Measurements from ENCODE around the gene LRRC7. TPM values are rescaled to one million over a fixed set of nuclear protein-coding genes. Genes with fewer than 3 reads are reported as not detected.

The LRRC7 gene
- total RNA-seq, 1 experiment from 2014 or later, result not detected

DNA sequence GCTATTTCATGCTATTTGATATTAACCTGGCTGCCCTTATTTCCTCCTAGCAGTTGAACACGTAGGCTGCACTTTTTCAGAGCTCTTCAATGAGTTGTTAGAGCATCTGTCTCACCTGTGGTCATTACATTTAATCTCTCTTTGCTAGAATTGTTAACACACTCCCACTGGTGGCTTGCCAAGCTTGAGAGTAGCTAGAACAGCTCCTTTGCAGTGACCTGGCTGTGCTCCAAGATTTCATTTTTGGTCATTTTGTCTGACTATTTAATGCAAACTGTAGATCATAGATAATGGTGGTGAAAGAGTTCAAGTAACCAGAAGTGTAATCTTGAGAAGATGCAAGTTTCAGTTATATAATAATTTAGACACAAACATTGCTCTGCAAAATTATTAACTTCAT, 105.6 kb downstream of the LRRC7 start:
- Histone ChIP-seq H3K4me3 (ENCODE audit: low read depth, low read length, poor library complexity, severe bottlenecking) (no peak overlapping the region), H3K27ac (ENCODE audit: low read depth, low read length, poor library complexity, severe bottlenecking) (no peak overlapping the region), H3K36me3 (ENCODE audit: insufficient read depth, low read length, poor library complexity, severe bottlenecking) (no peaks in the 10 kb centered on the region), H3K9me3 (ENCODE audit: low read depth, low read length, poor library complexity, severe bottlenecking) (no peaks in the 10 kb centered on the region), H3K4me1 (ENCODE audit: insufficient read depth, low read length, poor library complexity, severe bottlenecking) (no peaks in the 10 kb centered on the region), H3K27me3 (replicated peaks; ENCODE audit: insufficient read depth, low read depth, low read length, poor library complexity) (no peaks in the 10 kb centered on the region)
- intact Hi-C loops (cut with micrococcal nuclease; ENCODE audit: unreplicated experiment), result no loop called here
- POLR2A ChIA-PET (ENCODE audit: low non-redundant PET), result no interaction called here
- BruUV-seq (replicated peaks), result no TSS peak
- TF ChIP-seq, protein P1, sequence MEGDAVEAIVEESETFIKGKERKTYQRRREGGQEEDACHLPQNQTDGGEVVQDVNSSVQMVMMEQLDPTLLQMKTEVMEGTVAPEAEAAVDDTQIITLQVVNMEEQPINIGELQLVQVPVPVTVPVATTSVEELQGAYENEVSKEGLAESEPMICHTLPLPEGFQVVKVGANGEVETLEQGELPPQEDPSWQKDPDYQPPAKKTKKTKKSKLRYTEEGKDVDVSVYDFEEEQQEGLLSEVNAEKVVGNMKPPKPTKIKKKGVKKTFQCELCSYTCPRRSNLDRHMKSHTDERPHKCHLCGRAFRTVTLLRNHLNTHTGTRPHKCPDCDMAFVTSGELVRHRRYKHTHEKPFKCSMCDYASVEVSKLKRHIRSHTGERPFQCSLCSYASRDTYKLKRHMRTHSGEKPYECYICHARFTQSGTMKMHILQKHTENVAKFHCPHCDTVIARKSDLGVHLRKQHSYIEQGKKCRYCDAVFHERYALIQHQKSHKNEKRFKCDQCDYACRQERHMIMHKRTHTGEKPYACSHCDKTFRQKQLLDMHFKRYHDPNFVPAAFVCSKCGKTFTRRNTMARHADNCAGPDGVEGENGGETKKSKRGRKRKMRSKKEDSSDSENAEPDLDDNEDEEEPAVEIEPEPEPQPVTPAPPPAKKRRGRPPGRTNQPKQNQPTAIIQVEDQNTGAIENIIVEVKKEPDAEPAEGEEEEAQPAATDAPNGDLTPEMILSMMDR (conservative IDR thresholded peaks at IDR 0.05; ENCODE audit: low read depth, low read length), result no peak
- no peak for TF ChIP-seq EZH2 (IDR thresholded peaks at IDR 0.05; ENCODE audit: borderline replicate concordance, low read depth, low read length, poor library complexity, severe bottlenecking)
- CTCF ChIA-PET, result no interaction called here
- no peak for DNase-seq (ENCODE audit: low spot score)

DNA sequence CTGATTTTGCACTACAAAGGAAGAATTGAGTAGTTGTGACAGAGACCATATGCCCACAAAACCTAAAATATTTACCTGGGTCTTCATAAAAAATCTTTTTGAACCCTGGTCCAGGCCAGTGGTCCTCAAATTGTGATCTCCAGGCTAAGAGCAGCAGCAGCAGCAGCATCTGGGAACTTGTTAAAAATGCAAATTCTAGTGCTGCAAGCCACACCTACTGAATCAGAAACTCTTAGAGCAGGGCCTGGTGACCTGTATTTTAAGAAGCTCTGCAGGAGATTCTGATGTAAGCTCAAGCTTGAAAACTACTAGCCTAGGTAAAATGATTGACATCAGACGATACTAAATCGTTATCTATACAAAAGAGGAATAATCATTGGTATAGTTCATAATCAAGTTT, 112.2 kb downstream of the LRRC7 start:
- H3K9me3 ChIP-seq (ENCODE audit: low read depth, low read length, poor library complexity, severe bottlenecking), result no peaks in the 10 kb centered on the region
- no TSS peak for BruUV-seq (replicated peaks)
- H3K27me3 ChIP-seq (replicated peaks; ENCODE audit: insufficient read depth, low read depth, low read length, poor library complexity), result no peaks in the 10 kb centered on the region
- no peak overlapping the region for H3K27ac ChIP-seq (ENCODE audit: low read depth, low read length, poor library complexity, severe bottlenecking)
- ChIA-PET POLR2A (ENCODE audit: low non-redundant PET) (no interaction called here), CTCF (no interaction called here)
- H3K4me3 ChIP-seq (ENCODE audit: low read depth, low read length, poor library complexity, severe bottlenecking), result no peak overlapping the region
- TF ChIP-seq EZH2 (IDR thresholded peaks at IDR 0.05; ENCODE audit: borderline replicate concordance, low read depth, low read length, poor library complexity, severe bottlenecking), result no peak
- TF ChIP-seq, protein P1 (conservative IDR thresholded peaks at IDR 0.05; ENCODE audit: low read depth, low read length), result no peak
- intact Hi-C loops (cut with micrococcal nuclease; ENCODE audit: unreplicated experiment), result no loop called here
- H3K4me1 ChIP-seq (ENCODE audit: insufficient read depth, low read length, poor library complexity, severe bottlenecking), result no peaks in the 10 kb centered on the region
- no peak for DNase-seq (ENCODE audit: low spot score)
- H3K36me3 ChIP-seq (ENCODE audit: insufficient read depth, low read length, poor library complexity, severe bottlenecking), result no peaks in the 10 kb centered on the region

DNA sequence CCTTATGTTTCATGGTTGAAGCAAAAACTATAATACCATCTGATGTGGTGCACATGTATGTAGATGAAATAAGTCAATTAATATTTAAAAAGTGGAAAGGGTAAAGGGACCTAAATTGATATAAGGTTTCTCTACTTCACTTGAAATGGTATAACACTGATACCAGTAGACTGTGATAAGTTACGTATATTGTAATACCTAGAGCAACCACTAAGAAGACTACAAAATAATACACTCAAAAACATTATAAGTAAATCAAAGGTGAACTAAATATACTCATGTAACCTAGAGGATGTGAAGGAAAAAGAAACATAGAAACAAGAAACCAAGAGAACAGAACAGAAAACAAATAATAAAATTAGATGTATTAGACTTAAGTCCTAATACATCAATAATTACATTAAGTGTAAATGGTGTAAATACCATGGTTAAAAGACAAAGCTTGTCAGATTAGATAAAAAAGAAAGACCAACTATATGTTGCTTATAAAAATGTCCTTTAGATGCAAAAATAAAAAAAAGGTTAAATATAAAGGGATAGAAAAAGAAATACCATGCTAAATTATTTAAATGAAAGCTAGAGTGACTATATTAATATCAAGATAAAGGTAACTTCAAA, 118.8 kb downstream of the LRRC7 start:
- intact Hi-C loops (cut with micrococcal nuclease; ENCODE audit: unreplicated experiment), result no loop called here
- TF ChIP-seq, protein P1 (conservative IDR thresholded peaks at IDR 0.05; ENCODE audit: low read depth, low read length), result no peak
- TF ChIP-seq EZH2 (IDR thresholded peaks at IDR 0.05; ENCODE audit: borderline replicate concordance, low read depth, low read length, poor library complexity, severe bottlenecking), result no peak
- no peaks in the 10 kb centered on the region for H3K36me3 ChIP-seq (ENCODE audit: insufficient read depth, low read length, poor library complexity, severe bottlenecking)
- no peak overlapping the region for H3K27ac ChIP-seq (ENCODE audit: low read depth, low read length, poor library complexity, severe bottlenecking)
- H3K4me1 ChIP-seq (ENCODE audit: insufficient read depth, low read length, poor library complexity, severe bottlenecking), result no peaks in the 10 kb centered on the region
- ChIA-PET CTCF (no interaction called here), POLR2A (ENCODE audit: low non-redundant PET) (no interaction called here)
- no TSS peak for BruUV-seq (replicated peaks)
- H3K27me3 ChIP-seq (replicated peaks; ENCODE audit: insufficient read depth, low read depth, low read length, poor library complexity), result no peaks in the 10 kb centered on the region
- DNase-seq (ENCODE audit: low spot score), result no peak
- H3K9me3 ChIP-seq (ENCODE audit: low read depth, low read length, poor library complexity, severe bottlenecking), result no peaks in the 10 kb centered on the region
- no peak overlapping the region for H3K4me3 ChIP-seq (ENCODE audit: low read depth, low read length, poor library complexity, severe bottlenecking)
